Measurements from ENCODE around the gene AIMP2. TPM values are rescaled to one million over a fixed set of nuclear protein-coding genes. Genes with fewer than 3 reads are reported as not detected.

The AIMP2 gene
- total and polyA plus RNA-seq, 2 of the 8 experiments (the other 6 are each of a cell fraction or from before 2014, with no cell fraction given) = 85.6 to 99.0 TPM

DNA sequence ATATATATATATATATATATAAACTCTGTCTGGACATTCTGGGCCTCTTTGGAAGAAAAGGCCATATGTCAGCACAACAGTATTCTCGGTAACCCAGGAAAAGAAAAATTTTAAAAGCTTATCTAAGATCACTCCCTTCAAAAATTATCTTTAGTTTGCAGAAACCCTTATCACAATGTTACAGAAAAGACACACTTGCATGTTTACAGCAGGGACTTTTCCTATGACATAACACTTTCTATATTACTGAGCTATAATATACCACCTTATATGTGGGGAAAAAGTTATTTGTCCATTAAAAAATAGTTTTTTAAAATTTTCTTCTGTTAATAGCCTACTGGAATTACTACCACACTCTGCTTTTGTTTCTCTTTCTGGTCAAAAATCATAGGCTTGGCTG is 47.5 kb downstream of the AIMP2 start (continued):
- TF ChIP-seq CEBPB (IDR thresholded peaks at IDR 0.05; ENCODE audit: low read depth, low read length) (no peak), FOSL1 (IDR thresholded peaks at IDR 0.05; ENCODE audit: insufficient read depth, low read depth, low read length) (no peak), EP300 (IDR thresholded peaks at IDR 0.05; ENCODE audit: borderline replicate concordance in 1 of 2, low read depth in 2 of 2, low read length in 2 of 2) (no peak)

Data from H1 (cell line).